ENCODE measurements around the gene FBXL7. TPM values are rescaled to one million over a fixed set of nuclear protein-coding genes. Genes with fewer than 3 reads are reported as not detected.
A peak's percentile ranks its signal among the peaks of the same experiment; 100 is the strongest.

The FBXL7 gene
- total and polyA plus RNA-seq, 3 experiments from 2014 or later, result not detected

- DNase-seq, result no peak
- Mint-ChIP-seq H3K27me3 (no peaks in the 10 kb centered on the region), H3K4me1 (no peaks in the 10 kb centered on the region), H3K9me3 (peaks cover 0 to 14% (median 9%) of the 10 kb centered on the region in 5 donors), H3K4me3 (no peak overlapping the region), H3K36me3 (no peaks in the 10 kb centered on the region), H3K27ac (no peak overlapping the region)
- no peaks in the 10 kb centered on the region for H3K4me1 ChIP-seq (ENCODE audit: insufficient read depth, low read length)
- ChIA-PET CTCF (no interaction called here), POLR2A (no interaction called here)
- no peaks in the 10 kb centered on the region for H3K27me3 ChIP-seq (ENCODE audit: insufficient read depth, low read length, poor library complexity, severe bottlenecking)
- no peaks in the 10 kb centered on the region for H3K9me3 ChIP-seq (ENCODE audit: low read length)
- no peak overlapping the region for H3K4me3 ChIP-seq (ENCODE audit: low read length)
- H3K36me3 ChIP-seq (ENCODE audit: insufficient read depth, low read length), result no peaks in the 10 kb centered on the region
- H3K27ac ChIP-seq (ENCODE audit: low read depth, low read length), result no peak overlapping the region
Observed at GRCh38 chr5:15936505-15937245, 436.7 kb downstream of the FBXL7 start.

GRCh38 chr5:15937708-15938107, 437.7 kb downstream of the FBXL7 start:
- H3K27ac Mint-ChIP-seq, result no peak overlapping the region
- Histone ChIP-seq H3K4me3 (ENCODE audit: low read length) (no peak overlapping the region), H3K4me1 (ENCODE audit: insufficient read depth, low read length) (no peaks in the 10 kb centered on the region), H3K27ac (ENCODE audit: low read depth, low read length) (no peak overlapping the region), H3K36me3 (ENCODE audit: insufficient read depth, low read length) (no peaks in the 10 kb centered on the region), H3K9me3 (ENCODE audit: low read length) (no peaks in the 10 kb centered on the region), H3K27me3 (ENCODE audit: insufficient read depth, low read length, poor library complexity, severe bottlenecking) (no peaks in the 10 kb centered on the region)
- H3K4me1 Mint-ChIP-seq, result no peaks in the 10 kb centered on the region
- ChIA-PET POLR2A (no interaction called here), CTCF (no interaction called here)
- no peak for DNase-seq
- no peaks in the 10 kb centered on the region for H3K36me3 Mint-ChIP-seq
- H3K4me3 Mint-ChIP-seq, result no peak overlapping the region
- peaks cover 0 to 14% (median 7%) of the 10 kb centered on the region in 5 donors for H3K9me3 Mint-ChIP-seq
- H3K27me3 Mint-ChIP-seq, result no peaks in the 10 kb centered on the region

- no peak overlapping the region for H3K4me3 Mint-ChIP-seq
- no peak overlapping the region for H3K27ac ChIP-seq (ENCODE audit: low read depth, low read length)
- DNase-seq, result no peak
- H3K4me1 Mint-ChIP-seq, result no peaks in the 10 kb centered on the region
- H3K36me3 Mint-ChIP-seq, result no peaks in the 10 kb centered on the region
- H3K36me3 ChIP-seq (ENCODE audit: insufficient read depth, low read length), result no peaks in the 10 kb centered on the region
- H3K4me3 ChIP-seq (ENCODE audit: low read length), result no peak overlapping the region
- CTCF ChIA-PET, result no interaction called here
- POLR2A ChIA-PET, result no interaction called here
- peaks cover 0 to 14% (median 7%) of the 10 kb centered on the region in 5 donors for H3K9me3 Mint-ChIP-seq
- H3K27me3 ChIP-seq (ENCODE audit: insufficient read depth, low read length, poor library complexity, severe bottlenecking), result no peaks in the 10 kb centered on the region
- H3K9me3 ChIP-seq (ENCODE audit: low read length), result no peaks in the 10 kb centered on the region
- no peaks in the 10 kb centered on the region for H3K27me3 Mint-ChIP-seq
- peak overlapping the region in 1 of 8 donors; percentile 23 for H3K27ac Mint-ChIP-seq
- no peaks in the 10 kb centered on the region for H3K4me1 ChIP-seq (ENCODE audit: insufficient read depth, low read length)
Observed at GRCh38 chr5:15938186-15938585, 438.2 kb downstream of the FBXL7 start.

- Mint-ChIP-seq H3K4me3 (no peak overlapping the region), H3K27me3 (no peaks in the 10 kb centered on the region), H3K9me3 (peaks cover 0 to 14% (median 7%) of the 10 kb centered on the region in 5 donors), H3K36me3 (no peaks in the 10 kb centered on the region), H3K4me1 (no peaks in the 10 kb centered on the region), H3K27ac (no peak overlapping the region)
- no peak for DNase-seq
- no peaks in the 10 kb centered on the region for H3K27me3 ChIP-seq (ENCODE audit: insufficient read depth, low read length, poor library complexity, severe bottlenecking)
- ChIA-PET POLR2A (no interaction called here), CTCF (no interaction called here)
- H3K36me3 ChIP-seq (ENCODE audit: insufficient read depth, low read length), result no peaks in the 10 kb centered on the region
- no peak overlapping the region for H3K27ac ChIP-seq (ENCODE audit: low read depth, low read length)
- no peak overlapping the region for H3K4me3 ChIP-seq (ENCODE audit: low read length)
- no peaks in the 10 kb centered on the region for H3K4me1 ChIP-seq (ENCODE audit: insufficient read depth, low read length)
- no peaks in the 10 kb centered on the region for H3K9me3 ChIP-seq (ENCODE audit: low read length)
Observed at GRCh38 chr5:15938961-15939360, 439.0 kb downstream of the FBXL7 start.

GRCh38 chr5:15940905-15941304, 440.9 kb downstream of the FBXL7 start:
- Histone ChIP-seq H3K27me3 (ENCODE audit: insufficient read depth, low read length, poor library complexity, severe bottlenecking) (no peaks in the 10 kb centered on the region), H3K4me1 (ENCODE audit: insufficient read depth, low read length) (no peaks in the 10 kb centered on the region), H3K9me3 (ENCODE audit: low read length) (no peaks in the 10 kb centered on the region), H3K4me3 (ENCODE audit: low read length) (no peak overlapping the region), H3K36me3 (ENCODE audit: insufficient read depth, low read length) (no peaks in the 10 kb centered on the region), H3K27ac (ENCODE audit: low read depth, low read length) (no peak overlapping the region)
- peaks cover 0 to 11% (median 7%) of the 10 kb centered on the region in 5 donors for H3K9me3 Mint-ChIP-seq
- POLR2A ChIA-PET, result no interaction called here
- CTCF ChIA-PET, result no interaction called here
- H3K27me3 Mint-ChIP-seq, result no peaks in the 10 kb centered on the region
- no peak for DNase-seq
- no peaks in the 10 kb centered on the region for H3K36me3 Mint-ChIP-seq
- no peaks in the 10 kb centered on the region for H3K4me1 Mint-ChIP-seq
- no peak overlapping the region for H3K4me3 Mint-ChIP-seq
- H3K27ac Mint-ChIP-seq, result no peak overlapping the region

GRCh38 chr5:15943487-15943886, 443.5 kb downstream of the FBXL7 start:
- no peak overlapping the region for H3K4me3 Mint-ChIP-seq

GRCh38 chr5:15946026-15946425, 446.0 kb downstream of the FBXL7 start:
- POLR2A ChIA-PET, result no interaction called here
- no peaks in the 10 kb centered on the region for H3K36me3 ChIP-seq (ENCODE audit: insufficient read depth, low read length)
- peaks cover 0 to 10% (median 0%) of the 10 kb centered on the region in 5 donors for H3K9me3 Mint-ChIP-seq
- no peak overlapping the region for H3K27ac ChIP-seq (ENCODE audit: low read depth, low read length)
- no peak overlapping the region for H3K27ac Mint-ChIP-seq
- CTCF ChIA-PET, result no interaction called here
- no peaks in the 10 kb centered on the region for H3K27me3 ChIP-seq (ENCODE audit: insufficient read depth, low read length, poor library complexity, severe bottlenecking)
- peaks cover 0 to 1% of the 10 kb centered on the region in 2 donors for H3K27me3 Mint-ChIP-seq
- no peak overlapping the region for H3K4me3 ChIP-seq (ENCODE audit: low read length)
- no peaks in the 10 kb centered on the region for H3K4me1 Mint-ChIP-seq
- H3K4me3 Mint-ChIP-seq, result no peak overlapping the region
- DNase-seq, result no peak
- no peaks in the 10 kb centered on the region for H3K9me3 ChIP-seq (ENCODE audit: low read length)
- no peaks in the 10 kb centered on the region for H3K4me1 ChIP-seq (ENCODE audit: insufficient read depth, low read length)
- peaks cover 0 to 1% (median 0%) of the 10 kb centered on the region in 3 donors for H3K36me3 Mint-ChIP-seq

More at GRCh38 chr5:15943487-15943886, 443.5 kb downstream of the FBXL7 start:
- no peak overlapping the region for H3K4me3 ChIP-seq (ENCODE audit: low read length)
- ChIA-PET CTCF (no interaction called here), POLR2A (no interaction called here)
- H3K27ac ChIP-seq (ENCODE audit: low read depth, low read length), result no peak overlapping the region
- Mint-ChIP-seq H3K9me3 (peaks cover 0 to 10% (median 2%) of the 10 kb centered on the region in 5 donors), H3K27ac (no peak overlapping the region), H3K36me3 (no peaks in the 10 kb centered on the region), H3K4me1 (no peaks in the 10 kb centered on the region), H3K27me3 (no peaks in the 10 kb centered on the region)
- no peaks in the 10 kb centered on the region for H3K27me3 ChIP-seq (ENCODE audit: insufficient read depth, low read length, poor library complexity, severe bottlenecking)
- H3K36me3 ChIP-seq (ENCODE audit: insufficient read depth, low read length), result no peaks in the 10 kb centered on the region
- H3K4me1 ChIP-seq (ENCODE audit: insufficient read depth, low read length), result no peaks in the 10 kb centered on the region
- H3K9me3 ChIP-seq (ENCODE audit: low read length), result no peaks in the 10 kb centered on the region
- DNase-seq, result no peak

- H3K36me3 Mint-ChIP-seq, result peaks cover 0 to 1% (median 0%) of the 10 kb centered on the region in 3 donors
- Histone ChIP-seq H3K9me3 (ENCODE audit: low read length) (no peaks in the 10 kb centered on the region), H3K36me3 (ENCODE audit: insufficient read depth, low read length) (no peaks in the 10 kb centered on the region), H3K27me3 (ENCODE audit: insufficient read depth, low read length, poor library complexity, severe bottlenecking) (no peaks in the 10 kb centered on the region), H3K27ac (ENCODE audit: low read depth, low read length) (no peak overlapping the region), H3K4me1 (ENCODE audit: insufficient read depth, low read length) (no peaks in the 10 kb centered on the region), H3K4me3 (ENCODE audit: low read length) (no peak overlapping the region)
- H3K27ac Mint-ChIP-seq, result no peak overlapping the region
- no peak for DNase-seq
- H3K27me3 Mint-ChIP-seq, result peaks cover 0 to 1% of the 10 kb centered on the region in 2 donors
- POLR2A ChIA-PET, result no interaction called here
- H3K9me3 Mint-ChIP-seq, result peaks cover 0 to 21% (median 2%) of the 10 kb centered on the region in 5 donors
- no peak overlapping the region for H3K4me3 Mint-ChIP-seq
- H3K4me1 Mint-ChIP-seq, result no peaks in the 10 kb centered on the region
- CTCF ChIA-PET, result no interaction called here
Observed at GRCh38 chr5:15948190-15948589, 448.2 kb downstream of the FBXL7 start.
